A549 (cell line): ENCODE results near the gene PEAK3. TPM values are rescaled to one million over a fixed set of nuclear protein-coding genes. Genes with fewer than 3 reads are reported as not detected.
A peak's percentile ranks its signal among the peaks of the same experiment; 100 is the strongest.

Experiments used
- ATAC-seq, 2 experiments: fragments of 200-7000 bp in 1 of 2; fragments of >200 bp in 1 of 2; cut with Nextera tagmentation in 1 of 2; cut with Tn5 transposase in 1 of 2; 3 replicates each; pipeline versions ENCODE4 v1.8.0 to v1.9.1; 2018 to 2020; ENCODE audit warnings: mild to moderate bottlenecking in 1 of 2, moderate library complexity in 1 of 2
- CTCF ChIA-PET: fragments of 300-600 bp; sonication (Branson Sonifier 250); formaldehyde crosslinking; extraction: SDS; loops from one replicate; lab custom pipeline; 2021; ENCODE audit warnings: antibody characterized with exemption, inconsistent platforms; lab: Yijun Ruan, JAX
- POLR2A ChIA-PET: fragments of 350-600 bp; formaldehyde crosslinking; extraction: SDS; loops from one replicate; lab custom pipeline; 2021; ENCODE audit warnings: antibody characterized with exemption, inconsistent platforms; lab: Yijun Ruan, JAX
- DNase-seq, 2 experiments: peaks; one replicate each; pipeline versions ENCODE4 v3.0.0 to v3.0.0-alpha.2; 2011 to 2016; ENCODE audit warnings: low read depth in 1 of 2, low spot score in 1 of 2
- FAIRE-seq: peaks from 2 replicates; lab custom pipeline; 2011; peaks lifted over from hg19 to GRCh38; lab: Jason Lieb, UNC
- H3K27ac ChIP-seq, 2 experiments: fragments of >200 bp; sonication (Bioruptor Twin); formaldehyde crosslinking; 3 replicates each; pipeline ENCODE4 v1.5.1; 2016 to 2017
- H3K4me1 ChIP-seq: fragments of >200 bp; sonication (Bioruptor Twin); formaldehyde crosslinking; 3 replicates; pipeline ENCODE4 v1.6.1; 2016
- H3K4me2 ChIP-seq: fragments of >200 bp; sonication (Bioruptor Twin); formaldehyde crosslinking; 3 replicates; pipeline ENCODE4 v1.6.1; 2016
- H3K4me3 ChIP-seq: fragments of >200 bp; sonication (Bioruptor Twin); formaldehyde crosslinking; 3 replicates; pipeline ENCODE4 v1.5.1; 2016
- H3K9me3 ChIP-seq: fragments of >200 bp; sonication (Bioruptor Twin); formaldehyde crosslinking; 3 replicates; pipeline ENCODE4 v1.6.1; 2016
- BHLHE40 ChIP-seq: IDR thresholded peaks from 2 replicates; pipeline ENCODE4 v1.6.1; 2012; ENCODE audit warnings: low read depth, low read length, inconsistent platforms
- CBX8 ChIP-seq: fragments of 200-600 bp; sonication (generic); IDR thresholded peaks from 2 replicates; pipeline ENCODE4 v1.6.1; 2016
- EHF ChIP-seq: fragments of 250-450 bp; sonication (Bioruptor Pico); IDR thresholded peaks from 2 replicates; pipeline ENCODE4 v1.5.0; 2020; ENCODE audit warnings: mild to moderate bottlenecking
- EHMT2 ChIP-seq: fragments of 200-600 bp; sonication (generic); IDR thresholded peaks from 2 replicates; pipeline ENCODE4 v1.6.1; 2016; ENCODE audit warnings: antibody characterized with exemption, low read depth, mild to moderate bottlenecking, moderate library complexity
- GATA3 ChIP-seq: IDR thresholded peaks from 2 replicates; pipeline ENCODE4 v1.6.1; 2012; ENCODE audit warnings: borderline replicate concordance
- HDAC2 ChIP-seq: fragments of 200-600 bp; sonication (generic); IDR thresholded peaks from 2 replicates; pipeline ENCODE4 v1.6.1; 2016
- MYC ChIP-seq: IDR thresholded peaks from 2 replicates; pipeline ENCODE4 v1.6.1; 2012; ENCODE audit warnings: mild to moderate bottlenecking, inconsistent platforms, low read length, improper control_type of control experiment, borderline replicate concordance
- NFE2L2 ChIP-seq: fragments of 150-350 bp; conservative IDR thresholded peaks from 2 replicates; pipeline ENCODE4 v1.6.1; 2014; ENCODE audit warnings: low read length
- NPAS2 ChIP-seq: fragments of 250-450 bp; sonication (Bioruptor Pico); IDR thresholded peaks from 2 replicates; pipeline ENCODE4 v1.8.0; 2022; ENCODE audit warnings: mild to moderate bottlenecking, moderate library complexity, borderline replicate concordance
- RAD21 ChIP-seq, 2 experiments: fragments of >200 bp in 1 of 2; sonication (Bioruptor Twin) in 1 of 2; formaldehyde crosslinking in 1 of 2; IDR thresholded peaks in 1 of 2; conservative IDR thresholded peaks in 1 of 2; 2 replicates in 1 of 2; 3 replicates in 1 of 2; pipeline ENCODE4 v1.6.1; 2012 to 2018; ENCODE audit warnings: inconsistent platforms in 1 of 2
- RCOR1 ChIP-seq: fragments of 150-350 bp; IDR thresholded peaks from 2 replicates; pipeline ENCODE4 v1.6.1; 2014; ENCODE audit warnings: antibody characterized with exemption, low read length, low read depth
- RFX5 ChIP-seq: fragments of 450-650 bp; IDR thresholded peaks from 2 replicates; pipeline ENCODE4 v1.7.1; 2014; ENCODE audit warnings: antibody characterized with exemption, mild to moderate bottlenecking, moderate library complexity
- TFCP2L1 ChIP-seq: fragments of 250-450 bp; sonication (Bioruptor Pico); IDR thresholded peaks from 2 replicates; pipeline ENCODE4 v1.5.0; 2021; ENCODE audit warnings: mild to moderate bottlenecking
- ZFP36 ChIP-seq: fragments of 450-650 bp; IDR thresholded peaks from 2 replicates; pipeline ENCODE4 v1.6.1; 2014; ENCODE audit warnings: borderline replicate concordance; ENCODE audit not compliant: partially characterized antibody
- ZNF302 ChIP-seq: fragments of 250-450 bp; sonication (Bioruptor Pico); IDR thresholded peaks from 2 replicates; pipeline ENCODE4 v1.9.0; 2021; ENCODE audit warnings: inconsistent platforms, mild to moderate bottlenecking, moderate library complexity
- ZSCAN20 ChIP-seq: fragments of 250-450 bp; sonication (Bioruptor Pico); IDR thresholded peaks from 2 replicates; pipeline ENCODE4 v1.8.0; 2022; ENCODE audit warnings: mild to moderate bottlenecking, moderate library complexity
- WGBS: methylation state at CpG from one replicate; pipeline ENCODE4 v1.1.6; 2017; ENCODE audit errors: missing lambda C conversion rate; 5-methylcytosine and 5-hydroxymethylcytosine counted together
- polyA plus RNA-seq, 4 experiments: library from polyadenylated mRNA; depleted of rRNA in 3 of 4; stranded (reverse); fragments of >200 nt; fragmentation: RNase III in 1 of 4; extraction: RNeasy Plus Mini Kit Qiagen cat#74134 plus additional on column Dnase treatment in 1 of 4; gene quantifications; 2 replicates in 3 of 4; 3 replicates in 1 of 4; pipeline ENCODE4 v1.2.3, GENCODE V29; 2011 to 2017
- TF ChIP-seq, protein P1 (sequence below): IDR thresholded peaks from 2 replicates; pipeline ENCODE4 v1.6.1; 2012; ENCODE audit warnings: low read depth, borderline replicate concordance
- TF ChIP-seq, protein P2 (sequence below): fragments of >200 bp; sonication (Bioruptor Twin); formaldehyde crosslinking; IDR thresholded peaks from 3 replicates; pipeline ENCODE4 v1.5.1; 2016
- TF ChIP-seq, protein P3 (sequence below): fragments of 150-350 bp; IDR thresholded peaks from 2 replicates; pipeline ENCODE4 v1.6.1; 2014; ENCODE audit warnings: low read depth, mild to moderate bottlenecking, low read length
- TF ChIP-seq, protein P4 (sequence below): fragments of 250-450 bp; sonication (Bioruptor Pico); IDR thresholded peaks from 2 replicates; pipeline ENCODE4 v1.5.0; 2021; ENCODE audit warnings: mild to moderate bottlenecking, moderate library complexity, borderline replicate concordance
- TF ChIP-seq, protein P5 (sequence below): fragments of >200 bp; sonication (Bioruptor Twin); formaldehyde crosslinking; IDR thresholded peaks from 2 replicates; pipeline ENCODE4 v1.6.1; 2016

The PEAK3 gene
- polyA plus RNA-seq, 2 of the 4 experiments (the other 2 are of a cell fraction), result not detected

DNA sequence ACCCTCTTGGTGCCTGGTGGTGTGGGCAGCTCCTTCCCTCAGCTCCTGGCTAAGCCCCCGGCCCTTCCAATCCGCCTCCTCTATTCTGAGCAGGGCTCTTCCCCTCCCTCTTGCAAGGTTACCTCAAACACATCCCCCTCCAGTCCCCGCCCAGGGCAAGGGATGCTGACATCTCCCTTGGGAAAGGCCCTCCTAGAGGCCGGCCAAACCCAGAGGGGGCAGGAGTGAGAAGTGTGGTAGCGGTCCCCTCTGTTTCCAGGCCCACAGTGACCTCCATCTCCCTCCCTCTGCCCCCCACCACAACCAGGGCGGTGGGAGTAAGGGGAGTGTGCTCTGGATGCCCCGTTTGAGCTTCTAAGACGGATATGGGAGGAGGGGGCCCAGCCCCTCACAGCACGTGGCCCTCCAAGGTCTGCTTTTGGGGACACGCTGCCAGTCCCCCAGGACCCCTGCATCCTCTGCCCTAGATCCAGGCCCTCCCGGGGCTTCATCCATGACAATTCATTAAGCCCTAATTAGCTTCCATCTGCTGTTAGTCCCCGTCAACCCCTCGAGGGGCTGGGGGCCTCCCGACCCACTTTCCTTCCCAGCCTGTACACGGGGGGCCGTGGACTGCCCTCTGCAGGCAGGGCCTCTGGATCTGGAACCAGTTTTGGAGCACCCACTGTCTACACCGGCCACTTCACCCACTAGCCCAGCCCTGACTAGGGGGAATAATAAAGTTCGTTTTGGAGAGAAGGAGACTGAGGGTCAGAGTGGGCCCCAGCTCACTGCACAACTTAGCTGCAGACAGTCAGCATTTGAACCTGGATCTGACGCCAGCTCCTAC is 23.7 kb upstream of the PEAK3 start:
- TF ChIP-seq ZNF302 (CRISPR knock-in tag), result no peak
- no peak for TF ChIP-seq HDAC2
- TF ChIP-seq, protein P1, sequence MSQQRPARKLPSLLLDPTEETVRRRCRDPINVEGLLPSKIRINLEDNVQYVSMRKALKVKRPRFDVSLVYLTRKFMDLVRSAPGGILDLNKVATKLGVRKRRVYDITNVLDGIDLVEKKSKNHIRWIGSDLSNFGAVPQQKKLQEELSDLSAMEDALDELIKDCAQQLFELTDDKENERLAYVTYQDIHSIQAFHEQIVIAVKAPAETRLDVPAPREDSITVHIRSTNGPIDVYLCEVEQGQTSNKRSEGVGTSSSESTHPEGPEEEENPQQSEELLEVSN, result no peak
- TF ChIP-seq GATA3, result no peak
- no peak for TF ChIP-seq TFCP2L1 (CRISPR knock-in tag)
- TF ChIP-seq, protein P2, sequence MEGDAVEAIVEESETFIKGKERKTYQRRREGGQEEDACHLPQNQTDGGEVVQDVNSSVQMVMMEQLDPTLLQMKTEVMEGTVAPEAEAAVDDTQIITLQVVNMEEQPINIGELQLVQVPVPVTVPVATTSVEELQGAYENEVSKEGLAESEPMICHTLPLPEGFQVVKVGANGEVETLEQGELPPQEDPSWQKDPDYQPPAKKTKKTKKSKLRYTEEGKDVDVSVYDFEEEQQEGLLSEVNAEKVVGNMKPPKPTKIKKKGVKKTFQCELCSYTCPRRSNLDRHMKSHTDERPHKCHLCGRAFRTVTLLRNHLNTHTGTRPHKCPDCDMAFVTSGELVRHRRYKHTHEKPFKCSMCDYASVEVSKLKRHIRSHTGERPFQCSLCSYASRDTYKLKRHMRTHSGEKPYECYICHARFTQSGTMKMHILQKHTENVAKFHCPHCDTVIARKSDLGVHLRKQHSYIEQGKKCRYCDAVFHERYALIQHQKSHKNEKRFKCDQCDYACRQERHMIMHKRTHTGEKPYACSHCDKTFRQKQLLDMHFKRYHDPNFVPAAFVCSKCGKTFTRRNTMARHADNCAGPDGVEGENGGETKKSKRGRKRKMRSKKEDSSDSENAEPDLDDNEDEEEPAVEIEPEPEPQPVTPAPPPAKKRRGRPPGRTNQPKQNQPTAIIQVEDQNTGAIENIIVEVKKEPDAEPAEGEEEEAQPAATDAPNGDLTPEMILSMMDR, result no peak
- TF ChIP-seq CBX8, result no peak
- TF ChIP-seq NPAS2 (CRISPR knock-in tag), result no peak
- no peak for TF ChIP-seq MYC
- no peak for TF ChIP-seq EHF
- TF ChIP-seq, all 56 proteins: peak for 0
- no peak for DNase-seq
- H3K27ac ChIP-seq, result no peak overlapping the region
- peaks cover 10% of the 10 kb centered on the region; the same call in 2 of the 3 replicates for H3K4me1 ChIP-seq
- no peak overlapping the region for H3K4me2 ChIP-seq
- no peaks in the 10 kb centered on the region for H3K9me3 ChIP-seq
- 79% methylated on average over 11 of the region's 19 CpGs for WGBS
- peak; percentile 3 to 9; a peak in 2 of 6 replicates for ATAC-seq
- FAIRE-seq, result no peak
- POLR2A ChIA-PET, result no interaction called here
- CTCF ChIA-PET, result interaction anchor here (1.2 to 3.0 kb wide), 3 partner anchors 11 to 87 kb away, joined by 3 to 12 read pairs (median 3); no protein-coding TSS in a partner anchor
- no peak overlapping the region for H3K4me3 ChIP-seq

DNA sequence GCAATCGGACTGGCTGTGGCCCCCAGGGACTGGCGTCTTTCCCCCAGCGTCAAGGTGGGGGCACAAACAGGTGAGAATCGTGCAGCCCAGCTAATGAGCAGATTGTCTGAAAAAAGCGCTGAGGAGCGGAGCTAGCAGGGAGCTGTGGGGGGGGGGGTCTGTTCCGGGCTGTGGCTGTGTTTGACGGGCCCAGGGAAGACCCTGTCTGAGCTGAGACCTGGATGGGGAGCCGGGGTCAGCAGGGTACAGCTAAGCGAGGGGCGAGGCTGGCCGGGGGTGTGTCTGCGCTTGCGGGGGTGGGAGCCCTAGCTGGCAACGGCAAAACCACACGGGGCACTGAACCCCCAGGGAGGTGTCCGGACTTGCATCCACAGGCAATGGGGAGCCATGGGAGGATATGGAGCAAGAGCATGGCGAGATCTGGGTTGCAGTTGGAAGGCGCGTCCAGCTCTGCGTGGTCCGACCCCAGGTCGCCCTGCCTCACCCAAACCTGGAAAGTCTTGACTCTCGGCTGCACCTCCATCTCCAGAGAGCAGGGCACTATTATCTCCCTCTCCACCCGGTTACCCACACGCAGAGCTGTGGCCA is 21.3 kb upstream of the PEAK3 start:
- CTCF ChIA-PET, result interaction anchor here (1.0 kb wide), 1 partner anchor 13 kb away, joined by 3 read pairs; no protein-coding TSS in a partner anchor
- 70% methylated on average over 18 of the region's 26 CpGs for WGBS
- no peak overlapping the region for H3K4me2 ChIP-seq
- H3K27ac ChIP-seq, result no peak overlapping the region
- no peak overlapping the region for H3K4me3 ChIP-seq
- FAIRE-seq, result no peak
- no peak for DNase-seq
- H3K9me3 ChIP-seq, result no peaks in the 10 kb centered on the region
- no peak for ATAC-seq
- TF ChIP-seq EHMT2, result no peak
- TF ChIP-seq ZFP36, result peak; percentile 53
- no peak for TF ChIP-seq GATA3
- TF ChIP-seq, protein P1, result no peak
- TF ChIP-seq, all 56 proteins: peak for 1
- POLR2A ChIA-PET, result no interaction called here
- H3K4me1 ChIP-seq, result no peaks in the 10 kb centered on the region

DNA sequence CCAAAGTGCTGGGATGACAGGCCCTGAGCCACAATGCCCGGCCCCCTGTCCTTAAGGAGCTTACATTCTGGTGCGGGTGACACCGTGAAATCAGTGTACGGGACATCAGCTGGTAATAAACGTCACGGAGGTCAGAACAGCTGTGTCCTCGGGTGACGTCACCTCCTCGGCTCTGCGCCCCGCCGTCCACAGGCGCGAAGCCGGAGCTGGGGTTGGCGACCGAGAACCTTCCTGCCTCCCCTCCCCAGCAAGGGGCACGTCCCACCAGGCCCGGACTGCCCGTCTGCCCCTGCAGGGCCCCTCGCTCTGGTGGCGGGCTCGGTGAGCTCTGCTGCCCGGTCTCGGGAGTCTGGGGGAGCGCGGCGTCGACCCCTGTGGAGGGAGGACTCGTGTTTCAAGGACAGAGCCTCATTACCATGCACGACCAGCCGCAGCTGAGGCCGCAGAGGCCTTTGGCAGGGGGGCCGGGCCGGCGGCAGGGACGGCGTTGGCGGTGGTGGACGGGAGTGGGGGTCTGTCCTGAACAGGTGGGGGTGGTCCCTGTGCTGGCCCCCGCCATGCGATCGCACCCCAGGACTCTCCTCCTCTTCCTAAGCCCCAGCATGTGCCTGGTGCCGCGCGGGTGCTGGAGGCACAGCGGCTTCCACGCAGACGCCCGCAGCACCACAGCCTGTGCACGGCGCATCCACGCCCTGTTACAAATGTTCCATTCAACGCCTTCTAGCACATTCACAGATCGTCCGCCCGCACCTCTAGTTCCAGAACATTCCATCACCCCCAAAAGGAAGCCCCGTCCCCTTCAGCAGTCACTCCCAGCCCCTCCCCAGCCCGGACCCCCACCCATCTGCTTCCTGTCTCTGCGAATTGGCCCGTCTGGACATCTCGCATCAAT is 20.6 kb upstream of the PEAK3 start:
- DNase-seq, result no peak
- FAIRE-seq, result no peak
- Histone ChIP-seq H3K4me3 (no peak overlapping the region), H3K27ac (no peak overlapping the region), H3K4me1 (no peaks in the 10 kb centered on the region), H3K4me2 (no peak overlapping the region), H3K9me3 (no peaks in the 10 kb centered on the region)
- POLR2A ChIA-PET, result no interaction called here
- 84% methylated on average over 31 of the region's 62 CpGs for WGBS
- CTCF ChIA-PET, result interaction anchor here (1.0 kb wide), 1 partner anchor 13 kb away, joined by 3 read pairs; no protein-coding TSS in a partner anchor
- no peak for ATAC-seq
- TF ChIP-seq, protein P3, sequence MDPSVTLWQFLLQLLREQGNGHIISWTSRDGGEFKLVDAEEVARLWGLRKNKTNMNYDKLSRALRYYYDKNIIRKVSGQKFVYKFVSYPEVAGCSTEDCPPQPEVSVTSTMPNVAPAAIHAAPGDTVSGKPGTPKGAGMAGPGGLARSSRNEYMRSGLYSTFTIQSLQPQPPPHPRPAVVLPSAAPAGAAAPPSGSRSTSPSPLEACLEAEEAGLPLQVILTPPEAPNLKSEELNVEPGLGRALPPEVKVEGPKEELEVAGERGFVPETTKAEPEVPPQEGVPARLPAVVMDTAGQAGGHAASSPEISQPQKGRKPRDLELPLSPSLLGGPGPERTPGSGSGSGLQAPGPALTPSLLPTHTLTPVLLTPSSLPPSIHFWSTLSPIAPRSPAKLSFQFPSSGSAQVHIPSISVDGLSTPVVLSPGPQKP, result no peak
- TF ChIP-seq, protein P4, sequence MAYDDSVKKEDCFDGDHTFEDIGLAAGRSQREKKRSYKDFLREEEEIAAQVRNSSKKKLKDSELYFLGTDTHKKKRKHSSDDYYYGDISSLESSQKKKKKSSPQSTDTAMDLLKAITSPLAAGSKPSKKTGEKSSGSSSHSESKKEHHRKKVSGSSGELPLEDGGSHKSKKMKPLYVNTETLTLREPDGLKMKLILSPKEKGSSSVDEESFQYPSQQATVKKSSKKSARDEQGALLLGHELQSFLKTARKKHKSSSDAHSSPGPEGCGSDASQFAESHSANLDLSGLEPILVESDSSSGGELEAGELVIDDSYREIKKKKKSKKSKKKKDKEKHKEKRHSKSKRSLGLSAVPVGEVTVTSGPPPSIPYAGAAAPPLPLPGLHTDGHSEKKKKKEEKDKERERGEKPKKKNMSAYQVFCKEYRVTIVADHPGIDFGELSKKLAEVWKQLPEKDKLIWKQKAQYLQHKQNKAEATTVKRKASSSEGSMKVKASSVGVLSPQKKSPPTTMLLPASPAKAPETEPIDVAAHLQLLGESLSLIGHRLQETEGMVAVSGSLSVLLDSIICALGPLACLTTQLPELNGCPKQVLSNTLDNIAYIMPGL (CRISPR knock-in tag), result no peak
- TF ChIP-seq RFX5 (no peak), ZSCAN20 (CRISPR knock-in tag) (no peak), RAD21 (conservative IDR thresholded peaks at IDR 0.05 in 1 of 2, IDR thresholded peaks at IDR 0.05 in 1 of 2) (no peak), NFE2L2 (no peak), BHLHE40 (no peak), RCOR1 (no peak)
- TF ChIP-seq, protein P5, sequence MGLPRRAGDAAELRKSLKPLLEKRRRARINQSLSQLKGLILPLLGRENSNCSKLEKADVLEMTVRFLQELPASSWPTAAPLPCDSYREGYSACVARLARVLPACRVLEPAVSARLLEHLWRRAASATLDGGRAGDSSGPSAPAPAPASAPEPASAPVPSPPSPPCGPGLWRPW, result no peak
